B cell (primary cell): ENCODE results near the gene SOCS4. TPM values are rescaled to one million over a fixed set of nuclear protein-coding genes. Genes with fewer than 3 reads are reported as not detected.
A peak's percentile ranks its signal among the peaks of the same experiment; 100 is the strongest.
"Not testable (repeated sequence)": the region's sequence is repeated elsewhere in the genome, so short reads cannot be mapped to it uniquely, and the experiment has no call there.

ENCODE experiments used
- ATAC-seq: fragments of 200-7000 bp; cut with Tn5 transposase; one replicate; pipeline ENCODE4 v1.10.0; 2021; ENCODE audit warnings: low read depth, mild to moderate bottlenecking, moderate number of reproducible peaks, moderate library complexity
- CTCF ChIA-PET: fragments of 350-600 bp; sonication (Branson Sonifier 250); formaldehyde crosslinking; loops from one replicate; lab custom pipeline; 2021; ENCODE audit warnings: antibody characterized with exemption, inconsistent platforms; lab: Charles Lee
- POLR2A ChIA-PET: fragments of 350-600 bp; sonication (Branson Sonifier 250); formaldehyde crosslinking; loops from one replicate; lab custom pipeline; 2021; ENCODE audit warnings: antibody characterized with exemption; lab: Charles Lee
- DNase-seq: peaks from one replicate; pipeline ENCODE4 v3.0.0; 2013
- H2AFZ ChIP-seq: 2 replicates; pipeline ENCODE4 v1.6.1; 2012; ENCODE audit warnings: mild to moderate bottlenecking, low read depth, low read length; ENCODE audit not compliant: insufficient read depth, poor library complexity, severe bottlenecking
- H3K27ac ChIP-seq, 2 donors: 1 replicate in 1 of 2; 2 replicates in 1 of 2; pipeline ENCODE4 v1.5.1; 2012 to 2013; ENCODE audit warnings: low read length in 2 of 2, mild to moderate bottlenecking in 2 of 2, moderate library complexity in 1 of 2
- H3K27me3 ChIP-seq, 4 experiments: fragments of 200-600 bp in 1 of 4; sonication (generic) in 1 of 4; replicated peaks in 1 of 4; 1 replicate in 2 of 4; 2 replicates in 2 of 4; pipeline versions ENCODE4 v1.6.1 to v1.7.0; 2013 to 2016; ENCODE audit warnings: low read length in 3 of 4, mild to moderate bottlenecking in 2 of 4, mixed read lengths in 1 of 4, moderate library complexity in 1 of 4; ENCODE audit not compliant: insufficient read depth in 4 of 4, control insufficient read depth in 3 of 4; ENCODE audit errors: control extremely low read depth in 1 of 4
- H3K36me3 ChIP-seq, 2 experiments: replicated peaks in 1 of 2; 1 replicate in 1 of 2; 2 replicates in 1 of 2; pipeline versions ENCODE4 v1.6.1 to v1.7.1; 2013; ENCODE audit warnings: low read length in 1 of 2; ENCODE audit not compliant: insufficient read depth in 2 of 2, control insufficient read depth in 1 of 2; ENCODE audit errors: control extremely low read depth in 1 of 2, extremely low read depth in 1 of 2
- H3K4me1 ChIP-seq, 2 donors: fragments of 200-600 bp in 1 of 2; sonication (generic) in 1 of 2; 1 replicate in 1 of 2; 2 replicates in 1 of 2; pipeline versions ENCODE4 v1.5.1 to v1.6.1; 2013 to 2017; ENCODE audit warnings: low read length in 2 of 2; ENCODE audit not compliant: control insufficient read depth in 2 of 2, insufficient read depth in 2 of 2
- H3K4me2 ChIP-seq: replicated peaks from 2 replicates; pipeline ENCODE3; 2012; ENCODE audit warnings: mild to moderate bottlenecking, low read depth, low read length; ENCODE audit not compliant: poor library complexity, severe bottlenecking
- H3K4me3 ChIP-seq, 5 experiments: fragments of 200-600 bp in 1 of 5; sonication (generic) in 1 of 5; 1 replicate in 3 of 5; 2 replicates in 2 of 5; pipeline versions ENCODE4 v1.5.1 to v1.7.0; 2011 to 2016; ENCODE audit warnings: low read length in 4 of 5, mild to moderate bottlenecking in 4 of 5, low read depth in 2 of 5, control low read depth in 1 of 5, moderate library complexity in 1 of 5; ENCODE audit not compliant: insufficient read depth in 1 of 5; ENCODE audit errors: control extremely low read depth in 1 of 5, extremely low read depth in 1 of 5
- H3K79me2 ChIP-seq: fragments of 200-600 bp; sonication (generic); one replicate; pipeline ENCODE4 v1.6.0; 2016; ENCODE audit warnings: low read length; ENCODE audit not compliant: control insufficient read depth, insufficient read depth
- H3K9ac ChIP-seq: fragments of 200-600 bp; sonication (generic); 2 replicates; pipeline ENCODE4 v1.6.1; 2017; ENCODE audit warnings: mild to moderate bottlenecking, low read length, moderate library complexity
- H3K9me3 ChIP-seq, 3 donors: one replicate each; pipeline versions ENCODE4 v1.6.1 to v1.7.1; 2013; ENCODE audit warnings: low read length in 2 of 3; ENCODE audit not compliant: control insufficient read depth in 2 of 3, insufficient read depth in 1 of 3; ENCODE audit errors: control extremely low read depth in 1 of 3
- H4K20me1 ChIP-seq: 2 replicates; pipeline ENCODE4 v1.6.0; 2012; ENCODE audit warnings: mild to moderate bottlenecking, low read length; ENCODE audit not compliant: insufficient read depth, control insufficient read depth, poor library complexity, severe bottlenecking
- H3K27ac Mint-ChIP-seq: one replicate; pipeline ENCODE4 v1.8.0; 2021; ENCODE audit warnings: mixed read lengths
- H3K27me3 Mint-ChIP-seq: one replicate; pipeline ENCODE4 v1.8.0; 2021; ENCODE audit warnings: mixed read lengths
- H3K4me1 Mint-ChIP-seq: one replicate; pipeline ENCODE4 v1.8.0; 2021; ENCODE audit warnings: mixed read lengths
- H3K4me3 Mint-ChIP-seq: one replicate; pipeline ENCODE4 v1.8.0; 2021; ENCODE audit warnings: mixed read lengths
- H3K9me3 Mint-ChIP-seq: one replicate; pipeline ENCODE4 v1.8.0; 2022; ENCODE audit warnings: mixed read lengths; ENCODE audit not compliant: insufficient read depth
- CTCF ChIP-seq: fragments of 200-600 bp; IDR thresholded peaks from one replicate; pipeline ENCODE4 v1.8.0; 2022; ENCODE audit warnings: antibody characterized with exemption, mild to moderate bottlenecking
- EZH2 ChIP-seq: IDR thresholded peaks from 2 replicates; pipeline ENCODE4 v1.6.1; 2012; ENCODE audit warnings: borderline replicate concordance, low read depth, mild to moderate bottlenecking, moderate library complexity, low read length; ENCODE audit not compliant: insufficient read depth, poor library complexity, severe bottlenecking
- WGBS: methylation state at CpG from one replicate; pipeline ENCODE4 v1.1.5; 2013; ENCODE audit warnings: missing lambda C conversion rate; ENCODE audit not compliant: insufficient coverage; 5-methylcytosine and 5-hydroxymethylcytosine counted together
- intact Hi-C: fragments of 100-400 bp; cut with micrococcal nuclease; formaldehyde crosslinking; loops from one replicate; pipeline ENCODE4 v1.10.0; 2022
- polyA plus RNA-seq: library from polyadenylated mRNA; depleted of rRNA; stranded (reverse); fragments of >200 nt; gene quantifications from 2 replicates; pipeline ENCODE4 v1.2.3, GENCODE V29; 2012
- total RNA-seq, 2 donors: library from RNA; stranded (reverse); fragments of 120-200 nt in 1 of 2; gene quantifications; 1 replicate in 1 of 2; 2 replicates in 1 of 2; pipeline versions ENCODE4 v1.2.3 to v1.2.4, GENCODE V29; 2013 to 2022

The SOCS4 gene
- total and polyA plus RNA-seq, 2 donors (not counting 1 experiment from before 2014, with no cell fraction given), result 4.7 to 26.3 TPM

- Histone ChIP-seq H3K27ac (no peak overlapping the region), H3K9ac (peak overlapping the region; percentile 90), H3K9me3 (no peaks in the 10 kb centered on the region), H3K4me3 (peak overlapping the region in 2 of 5 experiments; percentile 84 to 95), H3K4me1 (peaks cover 18 to 30% of the 10 kb centered on the region in 2 donors), H3K4me2 (peak overlapping the region; percentile 91), H3K27me3 (no peaks in the 10 kb centered on the region), H4K20me1 (no peaks in the 10 kb centered on the region), H3K36me3 (peaks cover 0 to 2% of the 10 kb centered on the region in 2 experiments), H2AFZ (peak overlapping the region; percentile 97), H3K79me2 (peaks cover 72% of the 10 kb centered on the region)
- ChIA-PET CTCF (interaction anchor here (0.7 to 1.2 kb wide), 2 partner anchors 17 to 22 kb away, joined by 3 to 5 read pairs; partner anchors contain the start of gene MAPK1IP1L), POLR2A (interaction anchor here (0.7 kb wide), 1 partner anchor 255 kb away, joined by 5 read pairs; no protein-coding TSS in a partner anchor)
- ATAC-seq (no peak), DNase-seq (no peak)
- Mint-ChIP-seq H3K27ac (no peak overlapping the region), H3K4me3 (peak overlapping the region; percentile 94), H3K4me1 (peaks cover 47% of the 10 kb centered on the region), H3K9me3 (no peaks in the 10 kb centered on the region), H3K27me3 (no peaks in the 10 kb centered on the region)
- no CpG with 5 or more reads among the region's 4 CpGs for WGBS
- intact Hi-C loops, result loop anchor here (5.0 kb wide), 1 partner anchor 1876 kb away; the partner anchor contains the start of gene DDHD1
- TF ChIP-seq CTCF, result no peak
- TF ChIP-seq EZH2, result no peak
These were observed 1.4 kb downstream of the SOCS4 start for GRCh38 chr14:55028476-55028875.

- Histone ChIP-seq H3K4me1 (peaks cover 14 to 27% of the 10 kb centered on the region in 2 donors), H3K4me2 (no peak overlapping the region), H3K9me3 (no peaks in the 10 kb centered on the region), H3K27ac (no peak overlapping the region), H3K79me2 (peaks cover 69% of the 10 kb centered on the region), H3K9ac (no peak overlapping the region), H4K20me1 (no peaks in the 10 kb centered on the region), H3K36me3 (peaks cover 2 to 4% of the 10 kb centered on the region in 2 experiments), H3K4me3 (no peak overlapping the region), H3K27me3 (no peaks in the 10 kb centered on the region), H2AFZ (no peak overlapping the region)
- Mint-ChIP-seq H3K27ac (no peak overlapping the region), H3K4me1 (peaks cover 39% of the 10 kb centered on the region), H3K9me3 (no peaks in the 10 kb centered on the region), H3K4me3 (no peak overlapping the region), H3K27me3 (no peaks in the 10 kb centered on the region)
- intact Hi-C loops, result no loop called here
- DNase-seq (no peak), ATAC-seq (no peak)
- no CpG with 5 or more reads among the region's 2 CpGs for WGBS
- POLR2A ChIA-PET, result interaction anchor here (1.5 kb wide), 1 partner anchor 20 kb away, joined by 4 read pairs; the partner anchor contains the start of gene MAPK1IP1L
- TF ChIP-seq EZH2 (no peak), CTCF (no peak)
- CTCF ChIA-PET, result interaction anchor here (2.7 to 2.9 kb wide), 2 partner anchors 17 to 20 kb away, joined by 10 to 16 read pairs; partner anchors contain the start of gene MAPK1IP1L
These were observed 4.2 kb downstream of the SOCS4 start for GRCh38 chr14:55031190-55031589.

GRCh38 chr14:55037995-55038394, 11.0 kb downstream of the SOCS4 start:
- H3K27ac ChIP-seq, intact Hi-C loops, ATAC-seq, H3K4me3 ChIP-seq, H3K4me1 ChIP-seq, H3K27me3 ChIP-seq, H3K9ac ChIP-seq, H3K27me3 Mint-ChIP-seq, POLR2A ChIA-PET, H2AFZ ChIP-seq, H3K9me3 ChIP-seq, H3K4me3 Mint-ChIP-seq, H3K4me1 Mint-ChIP-seq, H3K27ac Mint-ChIP-seq, H4K20me1 ChIP-seq, H3K9me3 Mint-ChIP-seq, DNase-seq, H3K4me2 ChIP-seq: not testable (repeated sequence)
- Histone ChIP-seq H3K79me2 (peaks cover 33% of the 10 kb centered on the region), H3K36me3 (peaks cover 7 to 21% of the 10 kb centered on the region in 2 experiments)
- CTCF ChIA-PET, result interaction anchor here (0.6 to 1.4 kb wide), 3 partner anchors 9 to 141 kb away, joined by 3 to 4 read pairs (median 3); partner anchors contain the start of gene MAPK1IP1L
